Activated CD8-positive, alpha-beta memory T cell treated with anti-CD3 and anti-CD28 coated beads, Interleukin-2, amount 50 U/mL, for 1 hour (primary cell): ENCODE measurements around the gene OR6V1.
"Not testable (repeated sequence)": the region's sequence is repeated elsewhere in the genome, so short reads cannot be mapped to it uniquely, and the experiment has no call there.

ENCODE experiments used
- DNase-seq: peaks from one replicate; pipeline ENCODE4 v3.0.0-alpha.2; 2020; ENCODE audit errors: extremely low read depth

The OR6V1 gene

DNA sequence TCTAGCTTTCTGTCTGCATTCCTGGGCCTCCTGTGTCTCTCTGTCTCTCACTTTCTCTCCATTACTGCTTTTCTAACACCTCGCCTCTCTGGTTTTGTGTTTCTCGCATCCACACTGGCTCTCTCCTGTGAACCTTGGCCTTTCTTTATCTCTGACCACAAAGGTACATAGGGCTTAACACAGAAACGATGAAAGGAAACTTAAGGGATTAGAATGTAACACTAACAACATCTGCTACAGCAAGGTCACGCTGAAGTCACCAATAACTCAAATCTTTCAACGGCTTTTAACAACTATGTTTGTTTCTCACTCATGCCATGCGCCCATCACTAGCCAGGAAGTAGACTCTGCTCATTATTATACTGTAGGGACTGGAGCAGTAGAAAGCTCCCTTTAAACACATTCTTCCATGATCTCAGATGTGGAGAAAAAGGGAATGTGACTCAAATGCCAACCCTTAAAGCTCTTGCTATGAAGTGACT lies 9.3 kb upstream of the OR6V1 start:
- no peak for DNase-seq

- no peak for DNase-seq
Measured at GRCh38 chr7:143043391-143043790, 8.8 kb upstream of the OR6V1 start.

GRCh38 chr7:143046426-143046851 lies 5.7 kb upstream of the OR6V1 start:
- DNase-seq: no peak

- no peak for DNase-seq
Measured at GRCh38 chr7:143047326-143047725, 4.8 kb upstream of the OR6V1 start.

DNA sequence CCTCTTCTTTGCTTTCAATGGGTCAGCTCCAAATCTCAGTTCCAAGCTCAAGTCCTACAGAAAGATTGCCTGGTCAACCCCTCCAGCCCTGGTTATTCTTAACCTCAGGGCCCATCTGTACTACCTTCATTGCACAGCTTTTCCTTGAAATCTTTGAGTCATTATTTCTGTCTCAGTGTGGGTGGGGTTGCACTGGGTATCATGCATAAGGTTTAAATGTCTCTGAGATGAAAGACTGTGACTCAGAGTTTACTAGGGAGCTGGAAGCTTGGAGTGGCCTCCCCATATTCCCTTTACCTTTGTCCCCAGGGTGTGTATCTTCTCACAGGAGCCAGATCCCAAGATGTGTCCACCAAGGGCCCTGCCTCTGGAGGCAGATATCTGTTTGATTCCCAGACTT lies 3.3 kb upstream of the OR6V1 start:
- no peak for DNase-seq

DNA sequence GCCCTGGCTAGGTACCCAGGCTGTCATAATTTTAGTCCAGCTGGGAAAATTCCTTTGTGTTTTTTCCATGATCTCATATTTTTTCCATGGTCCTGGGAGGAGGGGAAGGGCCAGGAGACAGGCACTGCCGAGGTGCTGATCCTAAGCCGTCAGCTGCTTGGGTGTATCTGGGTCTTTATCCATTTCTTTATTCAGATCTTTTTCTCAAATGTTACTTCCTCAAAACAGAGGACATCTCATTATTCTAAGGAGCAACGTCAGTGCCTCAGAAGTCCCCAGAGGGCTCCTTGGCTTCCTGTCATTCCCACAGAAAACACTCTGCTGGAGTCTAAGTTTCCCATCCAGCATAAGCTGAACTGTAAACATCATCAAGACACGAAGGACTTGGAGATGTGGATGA lies 2.8 kb upstream of the OR6V1 start:
- no peak for DNase-seq

- no peak for DNase-seq
Measured at GRCh38 chr7:143050931-143051330, 1.2 kb upstream of the OR6V1 start.

GRCh38 chr7:143054621-143055020 lies 2.5 kb downstream of the OR6V1 start:
- no peak for DNase-seq

DNA sequence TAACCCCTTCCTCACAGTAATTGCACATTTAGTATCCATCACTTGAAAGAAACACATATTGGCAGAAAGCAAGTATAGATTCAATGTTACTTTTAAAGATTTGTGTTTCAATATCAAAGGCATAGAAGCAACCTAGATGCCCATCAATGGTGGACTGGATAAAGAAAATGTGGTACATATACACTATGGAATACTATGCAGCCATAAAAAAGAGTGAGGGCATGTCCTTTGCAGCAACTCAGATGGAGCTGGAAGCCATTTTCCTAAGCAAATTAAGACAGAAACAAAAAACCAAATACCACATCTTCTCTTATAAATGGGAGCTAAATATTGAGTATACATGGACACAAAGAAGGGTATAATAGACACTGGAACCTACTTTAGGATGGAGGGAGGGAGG lies 3.6 kb downstream of the OR6V1 start:
- no peak for DNase-seq

DNA sequence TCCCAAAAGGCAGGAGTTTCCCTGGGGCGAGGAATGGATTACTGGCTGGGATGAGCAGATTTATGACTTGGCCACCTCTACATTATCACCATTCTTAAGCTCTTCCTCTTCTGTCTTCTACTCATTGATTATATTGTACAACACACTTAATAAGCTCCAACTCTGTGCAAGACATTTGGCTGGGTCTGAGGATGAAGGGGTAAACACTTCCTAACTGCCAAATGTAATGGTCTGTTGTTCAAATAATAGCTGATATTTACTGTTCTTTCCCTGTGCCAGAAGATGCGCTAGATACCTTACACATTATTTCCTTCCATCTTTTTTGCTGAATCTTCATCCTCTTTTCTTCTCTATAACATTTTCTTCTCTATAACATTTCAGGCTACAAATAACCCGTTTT lies 11.6 kb downstream of the OR6V1 start:
- no peak for DNase-seq

GRCh38 chr7:143068446-143068845 lies 16.3 kb downstream of the OR6V1 start:
- DNase-seq: no peak

DNA sequence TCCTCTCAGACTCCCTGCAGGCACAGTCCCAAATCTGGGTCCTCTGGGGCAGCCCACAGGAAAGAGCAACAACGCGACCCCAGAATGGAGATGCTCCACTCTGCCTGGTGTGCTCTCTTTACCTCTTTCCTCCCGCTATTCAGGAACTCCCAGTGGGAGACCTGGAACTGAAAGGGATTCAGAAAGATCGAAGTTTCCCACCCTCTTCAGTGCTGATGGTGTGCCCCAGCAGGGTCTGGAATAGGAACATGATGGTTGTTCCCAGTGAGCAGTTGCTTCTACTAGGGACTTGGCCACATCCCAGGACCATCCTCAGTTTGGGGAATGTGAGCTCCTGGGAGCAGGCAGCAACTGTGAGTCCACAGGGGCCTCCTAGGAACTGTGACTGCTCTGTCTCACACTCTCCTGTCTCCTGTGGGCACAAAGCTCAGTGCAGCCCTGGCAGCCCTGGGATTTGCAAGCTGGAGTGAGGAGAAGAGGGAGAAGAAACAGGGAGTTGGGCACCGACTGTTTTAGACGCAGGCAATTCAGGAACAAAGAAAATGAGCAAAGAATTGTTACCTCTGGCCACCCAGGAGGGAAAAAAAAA lies 17.9 kb downstream of the OR6V1 start:
- no peak for DNase-seq

DNA sequence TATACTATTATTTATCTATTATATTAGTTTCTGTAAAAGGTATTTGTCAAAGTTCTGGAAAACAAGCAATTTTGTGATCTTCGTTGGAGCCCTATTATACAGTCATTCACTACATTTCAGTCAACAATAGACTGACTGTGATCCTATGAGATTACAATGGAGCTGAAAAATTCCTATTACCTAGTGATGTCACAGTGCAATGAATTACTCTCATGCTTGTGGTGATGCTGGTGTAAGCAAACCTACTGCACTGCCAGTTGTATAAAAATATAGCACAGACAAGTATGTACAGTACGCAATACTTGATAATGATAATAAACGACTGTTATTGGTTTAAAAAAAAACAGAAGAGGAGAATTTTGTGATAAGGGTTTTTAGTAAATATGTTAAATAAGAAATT lies 21.4 kb downstream of the OR6V1 start:
- no peak for DNase-seq

DNA sequence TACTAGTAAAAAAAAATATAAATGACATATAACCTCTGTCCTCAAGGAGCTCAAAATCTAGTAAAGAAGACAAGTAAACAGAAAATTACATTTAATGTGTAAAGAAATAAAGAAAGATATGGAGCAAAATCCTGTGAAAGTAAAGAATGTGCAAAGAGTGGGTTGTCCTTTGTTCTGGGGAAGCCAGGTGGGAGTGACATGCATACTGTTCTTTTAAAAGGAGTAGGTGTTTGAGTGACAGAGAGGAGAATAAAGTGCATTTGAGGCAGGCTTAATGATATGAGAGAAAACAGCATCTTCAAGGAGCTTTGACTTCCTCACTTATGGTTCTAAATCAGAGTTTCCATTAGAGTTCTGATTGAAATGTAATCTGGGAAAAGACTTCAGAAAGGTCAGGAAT lies 22.0 kb downstream of the OR6V1 start:
- DNase-seq: no peak

GRCh38 chr7:143085109-143085508 lies 33.0 kb downstream of the OR6V1 start:
- no peak for DNase-seq

GRCh38 chr7:143085610-143086009 lies 33.5 kb downstream of the OR6V1 start:
- DNase-seq: not testable (repeated sequence)

DNA sequence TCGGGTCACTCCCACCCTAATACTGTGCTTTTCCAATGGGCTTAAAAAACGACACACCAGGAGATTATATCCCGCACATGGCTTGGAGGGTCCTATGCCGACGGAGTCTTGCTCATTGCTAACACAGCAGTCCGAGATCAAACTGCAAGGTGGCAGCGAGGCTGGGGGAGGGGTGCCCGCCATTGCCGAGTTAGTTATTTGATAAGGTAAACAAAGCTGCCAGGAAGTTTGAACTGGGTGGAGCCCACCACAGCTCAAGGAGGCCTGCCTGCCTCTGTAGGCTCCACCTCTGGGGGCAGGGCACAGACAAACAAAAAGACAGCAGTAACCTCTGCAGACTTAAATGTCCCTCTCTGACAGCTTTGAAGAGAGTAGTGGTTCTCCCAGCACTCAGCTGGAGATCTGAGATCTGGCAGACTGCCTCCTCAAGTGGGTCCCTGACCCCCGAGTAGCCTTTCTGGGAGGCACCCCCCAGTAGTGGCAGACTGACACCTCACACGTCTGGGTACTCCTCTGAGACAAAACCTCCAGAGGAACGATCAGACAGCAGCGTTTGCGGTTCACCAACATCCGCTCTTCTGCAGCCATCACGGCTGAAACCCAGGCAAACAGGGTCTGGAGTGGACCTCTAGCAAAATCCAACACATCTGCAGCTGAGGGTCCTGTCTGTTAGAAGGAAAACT lies 36.5 kb downstream of the OR6V1 start:
- DNase-seq: not testable (repeated sequence)

- DNase-seq: no peak
Measured at GRCh38 chr7:143096146-143096545, 44.0 kb downstream of the OR6V1 start.

GRCh38 chr7:143099579-143099978 lies 47.4 kb downstream of the OR6V1 start:
- DNase-seq: not testable (repeated sequence)
